PC-9 (cell line): ENCODE measurements around the gene OR4F15.

Source experiments
- CTCF ChIP-seq: fragments of 200-600 bp; sonication (generic); conservative IDR thresholded peaks from 2 replicates; pipeline ENCODE4 v1.6.1; 2017; ENCODE audit warnings: mixed run types, antibody characterized with exemption, mild to moderate bottlenecking, moderate library complexity
- EZH2 ChIP-seq: fragments of 200-600 bp; sonication (generic); IDR thresholded peaks from 2 replicates; pipeline ENCODE4 v1.8.0; 2017; ENCODE audit warnings: antibody characterized with exemption, low read depth

- TF ChIP-seq CTCF (no peak), EZH2 (no peak)
These were observed 40.4 kb downstream of the OR4F15 start for GRCh38 chr15:101852356-101852755.
